A549 (cell line): Measurements from ENCODE around the gene SH3BP5. TPM values are rescaled to one million over a fixed set of nuclear protein-coding genes. Genes with fewer than 3 reads are reported as not detected.

Experiments used
- ATAC-seq, 2 experiments: fragments of 200-7000 bp in 1 of 2; fragments of >200 bp in 1 of 2; cut with Nextera tagmentation in 1 of 2; cut with Tn5 transposase in 1 of 2; 3 replicates each; pipeline versions ENCODE4 v1.8.0 to v1.9.1; 2018 to 2020; ENCODE audit warnings: mild to moderate bottlenecking in 1 of 2, moderate library complexity in 1 of 2
- CTCF ChIA-PET: fragments of 300-600 bp; sonication (Branson Sonifier 250); formaldehyde crosslinking; extraction: SDS; loops from one replicate; lab custom pipeline; 2021; ENCODE audit warnings: antibody characterized with exemption, inconsistent platforms; lab: Yijun Ruan, JAX
- POLR2A ChIA-PET: fragments of 350-600 bp; formaldehyde crosslinking; extraction: SDS; loops from one replicate; lab custom pipeline; 2021; ENCODE audit warnings: antibody characterized with exemption, inconsistent platforms; lab: Yijun Ruan, JAX
- DNase-seq, 2 experiments: peaks; one replicate each; pipeline versions ENCODE4 v3.0.0 to v3.0.0-alpha.2; 2011 to 2016; ENCODE audit warnings: low read depth in 1 of 2, low spot score in 1 of 2
- FAIRE-seq: peaks from 2 replicates; lab custom pipeline; 2011; peaks lifted over from hg19 to GRCh38; lab: Jason Lieb, UNC
- H3K27ac ChIP-seq, 2 experiments: fragments of >200 bp; sonication (Bioruptor Twin); formaldehyde crosslinking; 3 replicates each; pipeline ENCODE4 v1.5.1; 2016 to 2017
- H3K4me1 ChIP-seq: fragments of >200 bp; sonication (Bioruptor Twin); formaldehyde crosslinking; 3 replicates; pipeline ENCODE4 v1.6.1; 2016
- H3K4me2 ChIP-seq: fragments of >200 bp; sonication (Bioruptor Twin); formaldehyde crosslinking; 3 replicates; pipeline ENCODE4 v1.6.1; 2016
- H3K4me3 ChIP-seq: fragments of >200 bp; sonication (Bioruptor Twin); formaldehyde crosslinking; 3 replicates; pipeline ENCODE4 v1.5.1; 2016
- H3K9me3 ChIP-seq: fragments of >200 bp; sonication (Bioruptor Twin); formaldehyde crosslinking; 3 replicates; pipeline ENCODE4 v1.6.1; 2016
- BHLHE40 ChIP-seq: IDR thresholded peaks from 2 replicates; pipeline ENCODE4 v1.6.1; 2012; ENCODE audit warnings: low read depth, low read length, inconsistent platforms
- CBX8 ChIP-seq: fragments of 200-600 bp; sonication (generic); IDR thresholded peaks from 2 replicates; pipeline ENCODE4 v1.6.1; 2016
- CEBPB ChIP-seq, 2 experiments: fragments of >200 bp in 1 of 2; sonication (Bioruptor Twin) in 1 of 2; formaldehyde crosslinking in 1 of 2; IDR thresholded peaks; 2 replicates each; pipeline ENCODE4 v1.6.1; 2012 to 2016
- EP300 ChIP-seq, 2 experiments: fragments of >200 bp; sonication (Bioruptor Twin); formaldehyde crosslinking; IDR thresholded peaks; 2 replicates in 1 of 2; 3 replicates in 1 of 2; pipeline ENCODE4 v1.6.1; 2016 to 2017
- FOSB ChIP-seq: fragments of 250-450 bp; sonication (Bioruptor Pico); IDR thresholded peaks from 2 replicates; pipeline ENCODE4 v1.5.0; 2020; ENCODE audit warnings: mild to moderate bottlenecking, moderate library complexity
- FOSL2 ChIP-seq, 2 experiments: fragments of 450-650 bp in 1 of 2; fragments of >200 bp in 1 of 2; sonication (Bioruptor Twin) in 1 of 2; formaldehyde crosslinking; IDR thresholded peaks; 2 replicates each; pipeline versions ENCODE4 v1.5.0 to v1.6.1; 2016 to 2020; ENCODE audit warnings: mild to moderate bottlenecking in 1 of 2, moderate library complexity in 1 of 2
- FOXS1 ChIP-seq: fragments of 250-450 bp; sonication (Bioruptor Pico); IDR thresholded peaks from 2 replicates; pipeline ENCODE4 v1.5.0; 2020; ENCODE audit warnings: mild to moderate bottlenecking, moderate library complexity
- HDAC2 ChIP-seq: fragments of 200-600 bp; sonication (generic); IDR thresholded peaks from 2 replicates; pipeline ENCODE4 v1.6.1; 2016
- HOXA7 ChIP-seq: fragments of 250-450 bp; sonication (Bioruptor Pico); IDR thresholded peaks from 2 replicates; pipeline ENCODE4 v1.5.0; 2020; ENCODE audit warnings: mild to moderate bottlenecking, moderate library complexity
- HOXB13 ChIP-seq: fragments of 250-450 bp; sonication (Bioruptor Pico); IDR thresholded peaks from 2 replicates; pipeline ENCODE4 v1.5.0; 2020; ENCODE audit warnings: low read depth, mild to moderate bottlenecking, moderate library complexity
- HOXB5 ChIP-seq: fragments of 250-450 bp; sonication (Bioruptor Pico); IDR thresholded peaks from 2 replicates; pipeline ENCODE4 v1.5.0; 2020; ENCODE audit warnings: mild to moderate bottlenecking, moderate library complexity
- KDM5A ChIP-seq: fragments of 200-600 bp; sonication (generic); IDR thresholded peaks from 2 replicates; pipeline ENCODE4 v1.6.1; 2016; ENCODE audit warnings: antibody characterized with exemption, mild to moderate bottlenecking
- MAFK ChIP-seq: fragments of 450-650 bp; IDR thresholded peaks from 2 replicates; pipeline ENCODE4 v1.6.1; 2014; ENCODE audit not compliant: partially characterized antibody
- NPAS2 ChIP-seq: fragments of 250-450 bp; sonication (Bioruptor Pico); IDR thresholded peaks from 2 replicates; pipeline ENCODE4 v1.8.0; 2022; ENCODE audit warnings: mild to moderate bottlenecking, moderate library complexity, borderline replicate concordance
- PBX3 ChIP-seq: IDR thresholded peaks from 2 replicates; pipeline ENCODE4 v1.6.1; 2012
- REST ChIP-seq: fragments of 200-600 bp; sonication (generic); IDR thresholded peaks from 2 replicates; pipeline ENCODE4 v1.6.1; 2016; ENCODE audit warnings: antibody characterized with exemption, mild to moderate bottlenecking, moderate library complexity
- RNF2 ChIP-seq: fragments of 200-600 bp; sonication (generic); IDR thresholded peaks from 2 replicates; pipeline ENCODE4 v1.6.1; 2016; ENCODE audit warnings: low read depth, mild to moderate bottlenecking, antibody characterized with exemption, moderate library complexity, borderline replicate concordance
- TP53 ChIP-seq: fragments of 250-450 bp; sonication (Bioruptor Pico); IDR thresholded peaks from 2 replicates; pipeline ENCODE4 v1.5.0; 2021; ENCODE audit warnings: mild to moderate bottlenecking, moderate library complexity
- ZFP36 ChIP-seq: fragments of 450-650 bp; IDR thresholded peaks from 2 replicates; pipeline ENCODE4 v1.6.1; 2014; ENCODE audit warnings: borderline replicate concordance; ENCODE audit not compliant: partially characterized antibody
- WGBS: methylation state at CpG from one replicate; pipeline ENCODE4 v1.1.6; 2017; ENCODE audit errors: missing lambda C conversion rate; 5-methylcytosine and 5-hydroxymethylcytosine counted together
- polyA plus RNA-seq, 4 experiments: library from polyadenylated mRNA; depleted of rRNA in 3 of 4; stranded (reverse); fragments of >200 nt; fragmentation: RNase III in 1 of 4; extraction: RNeasy Plus Mini Kit Qiagen cat#74134 plus additional on column Dnase treatment in 1 of 4; gene quantifications; 2 replicates in 3 of 4; 3 replicates in 1 of 4; pipeline ENCODE4 v1.2.3, GENCODE V29; 2011 to 2017
- TF ChIP-seq, protein P1 (sequence below): fragments of 250-450 bp; sonication (Bioruptor Pico); IDR thresholded peaks from 2 replicates; pipeline ENCODE4 v1.5.0; 2021; ENCODE audit warnings: mild to moderate bottlenecking, moderate library complexity, borderline replicate concordance

SH3BP5 gene
- polyA plus RNA-seq, 2 of the 4 experiments (the other 2 are of a cell fraction): 10.9 to 16.0 TPM

DNA sequence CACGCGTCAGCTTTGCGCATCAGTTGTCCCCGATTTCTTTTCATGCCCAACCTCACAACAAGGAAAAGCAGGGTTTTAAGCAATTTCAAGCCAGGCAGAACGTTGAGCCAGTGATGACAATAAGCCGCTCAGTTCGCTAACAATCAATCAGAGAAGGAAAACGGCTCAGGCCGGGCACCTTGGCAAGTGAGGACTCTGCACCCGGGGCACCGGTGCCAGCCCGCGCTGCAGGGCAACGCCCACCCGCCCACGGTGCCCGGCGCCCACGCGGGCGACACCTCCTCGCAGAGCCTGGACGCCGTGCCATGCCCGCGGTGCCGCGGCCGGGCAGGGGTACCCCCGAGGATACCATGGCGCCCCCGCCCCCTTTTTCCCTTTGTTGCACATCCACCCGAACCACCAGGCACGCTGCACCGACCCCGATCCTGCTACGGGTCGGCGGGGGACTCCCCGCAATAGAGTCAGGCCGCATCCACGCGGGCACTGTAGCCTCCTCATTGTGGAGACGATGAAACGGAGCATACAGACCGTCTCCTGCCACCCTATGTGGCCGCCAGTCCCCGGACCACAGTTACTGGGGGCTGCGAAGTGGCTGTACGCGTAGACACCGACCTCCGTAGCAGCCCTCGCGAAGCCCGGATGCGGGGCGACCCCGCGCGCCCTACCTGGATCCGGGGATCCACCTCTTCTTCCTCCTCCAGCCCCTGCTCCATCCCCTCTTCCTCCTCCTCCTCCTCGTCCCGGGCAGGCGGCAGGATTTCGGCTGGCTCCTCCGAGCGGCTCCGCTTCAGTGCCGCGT is 581 bp downstream of the SH3BP5 start:
- no peak for FAIRE-seq
- peak in 1 of 2 experiments; percentile 19 for DNase-seq
- WGBS: 10% methylated on average over 45 of the region's 71 CpGs
- H3K9me3 ChIP-seq: no peaks in the 10 kb centered on the region
- H3K4me3 ChIP-seq: peak overlapping the region; percentile 75
- ATAC-seq: peak; percentile 71 to 73
- ChIA-PET CTCF (interaction anchor here (0.6 to 4.5 kb wide), 29 partner anchors 8 to 272 kb away, joined by 3 to 89 read pairs (median 5); partner anchors contain the start of genes EAF1 and METTL6), POLR2A (interaction anchor here (1.0 kb wide), 1 partner anchor 64 kb away, joined by 3 read pairs; no protein-coding TSS in a partner anchor)
- H3K27ac ChIP-seq: peak overlapping the region; percentile 68 to 87
- peak overlapping the region; percentile 72 for H3K4me2 ChIP-seq
- peaks cover 11% of the 10 kb centered on the region; the same call in 2 of the 3 replicates for H3K4me1 ChIP-seq
- TF ChIP-seq EP300 (IDR thresholded peaks at IDR 0.05): no peak
- TF ChIP-seq REST: no peak
- TF ChIP-seq MAFK: no peak
- no peak for TF ChIP-seq HOXB5 (CRISPR knock-in tag)
- TF ChIP-seq FOSB (CRISPR knock-in tag): no peak
- no peak for TF ChIP-seq ZFP36
- no peak for TF ChIP-seq FOSL2 (IDR thresholded peaks at IDR 0.05)
- no peak for TF ChIP-seq FOSL2 (CRISPR knock-in tag; IDR thresholded peaks at IDR 0.05)
- no peak for TF ChIP-seq PBX3
- TF ChIP-seq CEBPB (IDR thresholded peaks at IDR 0.05): no peak
- no peak for TF ChIP-seq RNF2
- TF ChIP-seq HOXA7: no peak
- no peak for TF ChIP-seq KDM5A
- TF ChIP-seq BHLHE40: no peak
- TF ChIP-seq, protein P1, sequence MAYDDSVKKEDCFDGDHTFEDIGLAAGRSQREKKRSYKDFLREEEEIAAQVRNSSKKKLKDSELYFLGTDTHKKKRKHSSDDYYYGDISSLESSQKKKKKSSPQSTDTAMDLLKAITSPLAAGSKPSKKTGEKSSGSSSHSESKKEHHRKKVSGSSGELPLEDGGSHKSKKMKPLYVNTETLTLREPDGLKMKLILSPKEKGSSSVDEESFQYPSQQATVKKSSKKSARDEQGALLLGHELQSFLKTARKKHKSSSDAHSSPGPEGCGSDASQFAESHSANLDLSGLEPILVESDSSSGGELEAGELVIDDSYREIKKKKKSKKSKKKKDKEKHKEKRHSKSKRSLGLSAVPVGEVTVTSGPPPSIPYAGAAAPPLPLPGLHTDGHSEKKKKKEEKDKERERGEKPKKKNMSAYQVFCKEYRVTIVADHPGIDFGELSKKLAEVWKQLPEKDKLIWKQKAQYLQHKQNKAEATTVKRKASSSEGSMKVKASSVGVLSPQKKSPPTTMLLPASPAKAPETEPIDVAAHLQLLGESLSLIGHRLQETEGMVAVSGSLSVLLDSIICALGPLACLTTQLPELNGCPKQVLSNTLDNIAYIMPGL: no peak
- TF ChIP-seq NPAS2 (CRISPR knock-in tag): no peak
- TF ChIP-seq HDAC2: no peak
- TF ChIP-seq FOXS1: no peak

GRCh38 chr3:15331072-15331605 is 1.2 kb downstream of the SH3BP5 start:
- H3K4me3 ChIP-seq: peak overlapping the region; percentile 75
- H3K9me3 ChIP-seq: no peaks in the 10 kb centered on the region
- FAIRE-seq (no peak), ATAC-seq (no peak), DNase-seq (no peak)
- peaks cover 11% of the 10 kb centered on the region; the same call in 2 of the 3 replicates for H3K4me1 ChIP-seq
- H3K27ac ChIP-seq: peak overlapping the region in 1 of 2 experiments; percentile 87; a peak in 3 of 6 replicates
- ChIA-PET CTCF (interaction anchor here (0.6 to 4.5 kb wide), 5 partner anchors 13 to 271 kb away, joined by 3 to 25 read pairs (median 4); no protein-coding TSS in a partner anchor), POLR2A (no interaction called here)
- TF ChIP-seq TP53: no peak
- no peak for TF ChIP-seq HOXB13 (CRISPR knock-in tag)
- no peak for TF ChIP-seq HOXA7
- TF ChIP-seq CBX8: no peak
- whole genome bisulfite sequencing: 66% methylated on average over 6 of the region's 6 CpGs
- H3K4me2 ChIP-seq: peak overlapping the region; percentile 72
